ENCODE measurements around the gene RAB44. TPM values are rescaled to one million over a fixed set of nuclear protein-coding genes. Genes with fewer than 3 reads are reported as not detected.

The RAB44 gene
- total and polyA plus RNA-seq, 2 of the 13 experiments (the other 11 are each of a cell fraction or from before 2014, with no cell fraction given), result not detected

DNA sequence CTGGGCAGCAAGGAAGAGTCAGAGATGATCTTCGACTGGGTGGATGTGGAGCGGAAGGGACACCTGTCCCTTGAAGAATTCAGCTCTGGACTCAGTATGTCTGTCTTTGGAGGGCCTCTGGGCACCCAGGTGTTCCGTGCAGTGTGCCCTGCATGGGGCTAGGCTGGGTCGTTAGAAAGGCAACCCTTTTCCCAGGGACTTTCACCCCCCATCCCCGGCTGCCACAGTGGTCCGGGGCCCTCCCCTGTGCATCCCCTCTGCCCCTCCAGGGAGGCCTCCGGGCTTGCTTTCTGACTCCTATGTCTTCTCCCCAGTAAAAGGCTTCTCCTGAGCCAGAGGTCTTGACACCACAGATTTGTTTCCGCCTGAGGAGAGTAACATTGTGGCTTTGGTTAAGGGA, 16.2 kb downstream of the RAB44 start (continued):
- TF ChIP-seq ZNF7 (CRISPR knock-in tag; IDR thresholded peaks at IDR 0.05) (no peak), BRD4 (CRISPR knock-in tag; IDR thresholded peaks at IDR 0.05) (no peak), ZSCAN31 (CRISPR knock-in tag; IDR thresholded peaks at IDR 0.05; ENCODE audit: low read depth) (no peak)

DNA sequence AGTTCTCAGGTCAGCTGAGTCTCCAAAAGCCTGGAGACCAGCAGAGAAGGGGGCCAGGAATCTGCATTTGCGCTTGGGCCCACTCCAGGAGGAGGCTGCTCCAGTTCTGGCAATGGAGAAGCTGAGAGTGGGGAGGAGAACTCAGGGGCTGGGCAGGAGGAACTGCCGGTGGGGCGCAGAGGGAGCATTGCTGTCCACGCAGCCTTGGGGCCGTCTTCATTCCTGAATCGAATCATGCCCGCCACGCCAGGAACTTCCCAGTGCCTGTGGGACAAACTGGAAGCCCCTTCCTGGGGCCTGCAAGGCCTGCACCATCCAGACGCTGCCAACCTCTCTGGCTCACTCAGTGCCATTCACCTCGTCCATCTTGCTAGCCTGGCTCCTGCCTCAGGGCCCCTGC, 16.9 kb downstream of the RAB44 start:
- intact Hi-C loops (cut with micrococcal nuclease; ENCODE audit: unreplicated experiment) (no loop called here), in situ Hi-C loops (cut with HindIII; ENCODE audit: extremely low pct_ligation_motif_present, low pct_unique_long_range_greater_than_20kb) (no loop called here)
- Histone ChIP-seq H3K9ac (ENCODE audit: insufficient read depth, low read depth, low read length) (no peak overlapping the region), H3K9me3 (ENCODE audit: low read length) (no peaks in the 10 kb centered on the region), H3K36me3 (replicated peaks in 1 of 2; ENCODE audit: control insufficient read depth in 1 of 2, insufficient read depth in 2 of 2, low read length in 2 of 2) (no peaks in the 10 kb centered on the region), H3K4me3 (replicated peaks in 1 of 3; ENCODE audit: insufficient read depth in 1 of 3, low read depth in 2 of 3, low read length in 3 of 3) (no peak overlapping the region), H3K4me2 (ENCODE audit: low read depth, low read length) (no peak overlapping the region), H2AFZ (ENCODE audit: low read length) (no peak overlapping the region), H3K27me3 (ENCODE audit: control insufficient read depth in 1 of 2, insufficient read depth in 2 of 2, low read length in 2 of 2) (peaks cover 16 to 45% of the 10 kb centered on the region in 2 experiments), H4K20me1 (ENCODE audit: insufficient read depth, low read length) (no peaks in the 10 kb centered on the region), H3K4me1 (ENCODE audit: insufficient read depth, low read length) (no peaks in the 10 kb centered on the region), H3K79me2 (ENCODE audit: insufficient read depth, low read length) (no peaks in the 10 kb centered on the region), H3K27ac (ENCODE audit: extremely low read length, insufficient read depth, low read length) (no peak overlapping the region)
- no peak for DNase-seq (ENCODE audit: low spot score)
- WGBS (ENCODE audit: low lambda C conversion rate), result 49% methylated on average over 7 of the region's 10 CpGs
- no TSS peak for BruUV-seq (replicated peaks)
- no peak for FAIRE-seq
- POLR2A ChIA-PET, result no interaction called here
- no peak for ATAC-seq
- CTCF ChIA-PET (ENCODE audit: low intra/inter-chr PET ratio, low total read pairs), result no interaction called here
- TF ChIP-seq SNRNP70 (IDR thresholded peaks at IDR 0.05; ENCODE audit: low read depth, low read length) (no peak), ELF4 (CRISPR knock-in tag; IDR thresholded peaks at IDR 0.05; ENCODE audit: borderline replicate concordance) (no peak), BCL6 (CRISPR knock-in tag; IDR thresholded peaks at IDR 0.05) (no peak), ZBTB7A (CRISPR knock-in tag; IDR thresholded peaks at IDR 0.05) (no peak), FOXM1 (CRISPR knock-in tag; IDR thresholded peaks at IDR 0.05) (no peak), CBX5 (CRISPR knock-in tag; IDR thresholded peaks at IDR 0.05; ENCODE audit: borderline replicate concordance) (no peak), ZNF75D (CRISPR knock-in tag; IDR thresholded peaks at IDR 0.05; ENCODE audit: borderline replicate concordance) (no peak), ZNF543 (CRISPR knock-in tag; IDR thresholded peaks at IDR 0.05) (no peak), ZNF441 (CRISPR knock-in tag; IDR thresholded peaks at IDR 0.05; ENCODE audit: borderline replicate concordance) (no peak), ZNF205 (CRISPR knock-in tag; IDR thresholded peaks at IDR 0.05) (no peak), ZNF749 (CRISPR knock-in tag; IDR thresholded peaks at IDR 0.05; ENCODE audit: borderline replicate concordance) (no peak), PTBP1 (IDR thresholded peaks at IDR 0.05; ENCODE audit: low read depth, low read length, poor library complexity, severe bottlenecking) (no peak), ZNF556 (CRISPR knock-in tag; IDR thresholded peaks at IDR 0.05; ENCODE audit: borderline replicate concordance) (no peak)
- TF ChIP-seq, protein P1, sequence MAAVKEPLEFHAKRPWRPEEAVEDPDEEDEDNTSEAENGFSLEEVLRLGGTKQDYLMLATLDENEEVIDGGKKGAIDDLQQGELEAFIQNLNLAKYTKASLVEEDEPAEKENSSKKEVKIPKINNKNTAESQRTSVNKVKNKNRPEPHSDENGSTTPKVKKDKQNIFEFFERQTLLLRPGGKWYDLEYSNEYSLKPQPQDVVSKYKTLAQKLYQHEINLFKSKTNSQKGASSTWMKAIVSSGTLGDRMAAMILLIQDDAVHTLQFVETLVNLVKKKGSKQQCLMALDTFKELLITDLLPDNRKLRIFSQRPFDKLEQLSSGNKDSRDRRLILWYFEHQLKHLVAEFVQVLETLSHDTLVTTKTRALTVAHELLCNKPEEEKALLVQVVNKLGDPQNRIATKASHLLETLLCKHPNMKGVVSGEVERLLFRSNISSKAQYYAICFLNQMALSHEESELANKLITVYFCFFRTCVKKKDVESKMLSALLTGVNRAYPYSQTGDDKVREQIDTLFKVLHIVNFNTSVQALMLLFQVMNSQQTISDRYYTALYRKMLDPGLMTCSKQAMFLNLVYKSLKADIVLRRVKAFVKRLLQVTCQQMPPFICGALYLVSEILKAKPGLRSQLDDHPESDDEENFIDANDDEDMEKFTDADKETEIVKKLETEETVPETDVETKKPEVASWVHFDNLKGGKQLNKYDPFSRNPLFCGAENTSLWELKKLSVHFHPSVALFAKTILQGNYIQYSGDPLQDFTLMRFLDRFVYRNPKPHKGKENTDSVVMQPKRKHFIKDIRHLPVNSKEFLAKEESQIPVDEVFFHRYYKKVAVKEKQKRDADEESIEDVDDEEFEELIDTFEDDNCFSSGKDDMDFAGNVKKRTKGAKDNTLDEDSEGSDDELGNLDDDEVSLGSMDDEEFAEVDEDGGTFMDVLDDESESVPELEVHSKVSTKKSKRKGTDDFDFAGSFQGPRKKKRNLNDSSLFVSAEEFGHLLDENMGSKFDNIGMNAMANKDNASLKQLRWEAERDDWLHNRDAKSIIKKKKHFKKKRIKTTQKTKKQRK (IDR thresholded peaks at IDR 0.05; ENCODE audit: low read length), result no peak
- TF ChIP-seq, protein P2, sequence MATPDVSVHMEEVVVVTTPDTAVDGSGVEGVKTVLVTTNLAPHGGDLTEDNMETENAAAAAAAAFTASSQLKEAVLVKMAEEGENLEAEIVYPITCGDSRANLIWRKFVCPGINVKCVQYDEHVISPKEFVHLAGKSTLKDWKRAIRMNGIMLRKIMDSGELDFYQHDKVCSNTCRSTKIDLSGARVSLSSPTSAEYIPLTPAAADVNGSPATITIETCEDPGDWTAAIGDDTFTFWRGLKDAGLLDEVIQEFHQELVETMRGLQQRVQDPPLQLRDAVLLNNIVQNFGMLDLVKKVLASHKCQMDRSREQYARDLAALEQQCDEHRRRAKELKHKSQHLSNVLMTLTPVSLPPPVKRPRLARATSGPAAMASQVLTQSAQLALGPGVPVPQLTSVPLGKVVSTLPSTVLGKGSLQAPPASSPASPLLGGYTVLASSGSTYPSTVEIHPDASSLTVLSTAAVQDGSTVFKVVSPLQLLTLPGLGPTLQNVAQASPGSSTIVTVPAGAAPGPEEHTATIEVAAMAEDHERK (CRISPR knock-in tag; IDR thresholded peaks at IDR 0.05; ENCODE audit: low read depth), result no peak
- TF ChIP-seq, protein P3, sequence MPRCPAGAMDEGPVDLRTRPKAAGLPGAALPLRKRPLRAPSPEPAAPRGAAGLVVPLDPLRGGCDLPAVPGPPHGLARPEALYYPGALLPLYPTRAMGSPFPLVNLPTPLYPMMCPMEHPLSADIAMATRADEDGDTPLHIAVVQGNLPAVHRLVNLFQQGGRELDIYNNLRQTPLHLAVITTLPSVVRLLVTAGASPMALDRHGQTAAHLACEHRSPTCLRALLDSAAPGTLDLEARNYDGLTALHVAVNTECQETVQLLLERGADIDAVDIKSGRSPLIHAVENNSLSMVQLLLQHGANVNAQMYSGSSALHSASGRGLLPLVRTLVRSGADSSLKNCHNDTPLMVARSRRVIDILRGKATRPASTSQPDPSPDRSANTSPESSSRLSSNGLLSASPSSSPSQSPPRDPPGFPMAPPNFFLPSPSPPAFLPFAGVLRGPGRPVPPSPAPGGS (CRISPR knock-in tag; IDR thresholded peaks at IDR 0.05), result no peak
